Heart left ventricle (tissue), 16 donors: ENCODE measurements around the gene PLEKHO2. TPM values are rescaled to one million over a fixed set of nuclear protein-coding genes. Genes with fewer than 3 reads are reported as not detected.

ENCODE experiments used
- ATAC-seq, 4 donors: fragments of 200-7000 bp; cut with Tn5 transposase; one replicate each; pipeline ENCODE4 v1.9.1; 2020 to 2022; ENCODE audit warnings: moderate library complexity in 4 of 4, mild to moderate bottlenecking in 3 of 4, moderate number of reproducible peaks in 1 of 4
- DNase-seq, 5 donors: peaks; one replicate each; pipeline ENCODE4 v3.0.0-alpha.2; 2020
- H3K27ac ChIP-seq, 12 donors: fragments of 200-600 bp; sonication (generic) in 4 of 12; one replicate each; pipeline versions ENCODE4 v1.5.0 to v1.8.0; 2016 to 2022; ENCODE audit warnings: mild to moderate bottlenecking in 2 of 12
- H3K27me3 ChIP-seq, 9 donors: fragments of 200-600 bp; sonication (generic) in 2 of 9; one replicate each; pipeline versions ENCODE4 v1.5.1 to v1.8.0; 2016 to 2022; ENCODE audit warnings: mild to moderate bottlenecking in 3 of 9
- H3K36me3 ChIP-seq, 9 donors: fragments of 200-600 bp; sonication (generic) in 2 of 9; one replicate each; pipeline versions ENCODE4 v1.5.0 to v1.8.0; 2018 to 2022; ENCODE audit warnings: mild to moderate bottlenecking in 2 of 9
- H3K4me1 ChIP-seq, 12 donors: fragments of 200-600 bp; sonication (generic) in 4 of 12; one replicate each; pipeline versions ENCODE4 v1.5.0 to v1.8.0; 2016 to 2022; ENCODE audit warnings: mild to moderate bottlenecking in 3 of 12
- H3K4me3 ChIP-seq, 12 donors: fragments of 200-600 bp; sonication (generic) in 4 of 12; one replicate each; pipeline versions ENCODE4 v1.5.0 to v1.8.0; 2017 to 2022; ENCODE audit warnings: mild to moderate bottlenecking in 9 of 12, moderate library complexity in 4 of 12
- H3K9me3 ChIP-seq, 12 donors: fragments of 200-600 bp; sonication (generic) in 4 of 12; one replicate each; pipeline versions ENCODE4 v1.5.0 to v1.8.0; 2016 to 2022; ENCODE audit warnings: mild to moderate bottlenecking in 1 of 12
- CTCF ChIP-seq, 12 donors: fragments of 200-600 bp; sonication (generic) in 4 of 12; IDR thresholded peaks; one replicate each; pipeline versions ENCODE4 v1.5.0 to v1.8.0; 2018 to 2022; ENCODE audit warnings: antibody characterized with exemption in 12 of 12, mild to moderate bottlenecking in 5 of 12
- POLR2A ChIP-seq, 2 donors: fragments of 450-650 bp; IDR thresholded peaks; one replicate each; pipeline ENCODE4 v1.6.1; 2017; ENCODE audit warnings: antibody characterized with exemption in 2 of 2, mild to moderate bottlenecking in 2 of 2, moderate library complexity in 2 of 2
- WGBS, 4 donors: extraction: QIAGEN DNeasy Blood & Tissue Kit in 2 of 4; methylation state at CpG; one replicate each; pipeline versions ENCODE4 v1.1.5 to v1.1.7; 2013 to 2018; 5-methylcytosine and 5-hydroxymethylcytosine counted together
- intact Hi-C, 10 donors: fragments of 100-400 bp; cut with DNase I; formaldehyde crosslinking; loops; one replicate each; pipeline versions ENCODE4 v1.11.1 to v1.14.2; 2022
- polyA plus RNA-seq, 2 donors: library from polyadenylated mRNA; stranded (reverse); fragments of 200-250 nt; gene quantifications; one replicate each; pipeline ENCODE4 v1.2.3, GENCODE V29; 2013
- total RNA-seq, 9 donors: library from RNA; depleted of rRNA in 2 of 9; stranded (reverse); fragments of >200 nt in 2 of 9; fragmentation: NEBNext Ultra II Directional in 3 of 9; extraction: Animal tissue kit (Norgen Biotek cat#: 25700) in 3 of 9; gene quantifications; one replicate each; pipeline versions ENCODE4 v1.1.0 to v1.2.4, GENCODE V29; 2016 to 2023
- donor health status: ischemic (EF 13 %, LVEDD 7.1; RV severe dilation, severe dysfunction).
- donor health status: healthy with polysubstance abuse.
- donor health status: DM: no; HTN: yes; CAD: no.
- donor health status: DM: no; HTN: no; CAD: no.
- donor health status: ischemic (EF 25% LVEDD 6.9; RV normal size, moderate dysfunction).
- donor health status: ischemic (EF 25% LVEDD 5.7; RV mildly dilated, moderate dysfunction).
- donor health status: healthy.
- donor health status: DM: yes; HTN: yes; CAD: no.
- donor health status: ischemic (EF 35%, LVEDD 5.7; RV mildly dilated, moderate dysfunction).
- donor health status: nonischemic (EF 11% LVEDD 7.7; RV severe dilation, severe dysfunction).
- donor health status: DM: yes; HTN: yes; CAD: no.
- donor health status: PGD.
- donor health status: ischemic (EF 29% LVEDD 5.4; RV normal size, mild dysfunction).
- donor health status: nonischemic (EF 23%, LVEDD 6.1; RV moderate dilation, normal function).

The PLEKHO2 gene
- total and polyA plus RNA-seq, 11 donors, result 5.3 to 50.8 (median 9.2) TPM

DNA sequence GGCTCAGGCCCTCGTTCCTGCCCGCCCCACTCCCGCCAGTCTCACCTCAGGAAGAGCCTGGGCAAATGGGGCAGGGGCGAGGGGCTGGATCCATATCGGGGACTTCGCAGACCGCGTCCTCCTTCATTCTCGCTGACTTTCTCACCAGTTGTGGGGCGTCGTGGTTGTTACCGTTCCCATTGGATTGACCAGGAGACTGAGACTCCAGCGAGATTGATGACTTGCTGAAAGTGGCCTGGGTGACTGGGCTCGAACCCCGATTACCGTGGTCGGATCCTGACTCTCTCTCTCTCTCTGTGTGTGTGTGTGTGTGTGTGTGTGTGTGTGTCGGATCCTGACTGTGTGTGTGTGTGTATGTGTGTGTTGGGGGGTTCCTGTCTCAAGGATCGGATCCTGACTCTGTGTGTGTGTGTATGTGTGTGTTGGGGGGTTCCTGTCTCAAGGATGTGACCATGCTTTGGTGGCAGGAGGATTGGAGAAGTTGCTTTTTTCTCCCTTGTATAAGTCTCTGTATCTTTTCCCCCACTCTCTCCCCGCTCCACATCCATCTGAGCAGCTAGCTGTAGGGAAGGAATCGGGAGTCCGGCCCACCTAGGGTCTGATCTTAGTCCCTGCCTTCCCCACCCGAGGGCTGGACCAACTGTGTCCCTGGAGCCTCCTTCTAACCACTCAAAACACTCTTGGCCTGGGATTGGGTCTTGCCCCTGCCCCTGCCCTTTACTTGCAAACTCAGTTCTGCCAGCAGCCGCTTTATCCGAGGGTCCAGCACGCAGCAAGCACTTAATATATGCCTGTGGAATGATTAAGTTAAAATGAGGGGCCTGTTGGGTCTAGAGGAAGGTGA lies 603 bp downstream of the PLEKHO2 start:
- intact Hi-C loops, result loop anchor here in 7 of 10 donors (2.0 to 5.0 kb wide), 4 partner anchors 50 to 145 kb away; partner anchors contain the start of gene SPG21 (in 1 of the 7)
- TF ChIP-seq POLR2A (IDR thresholded peaks at IDR 0.05), result no peak
- TF ChIP-seq CTCF (IDR thresholded peaks at IDR 0.05), result no peak
- H3K4me3 ChIP-seq, result peak overlapping the region; percentile 86 to 100 (median 97)
- peak overlapping the region; percentile 89 to 98 (median 96) for H3K27ac ChIP-seq
- peaks cover 0 to 28% (median 0%) of the 10 kb centered on the region in 9 donors for H3K36me3 ChIP-seq
- WGBS, 4 donors, result 13 to 30% (median 15%) methylated on average over 15 to 26 of the region's 26 CpGs
- no peaks in the 10 kb centered on the region for H3K9me3 ChIP-seq
- ATAC-seq (peak in 1 of 4 donors; percentile 3), DNase-seq (peak in 2 of 5 donors; percentile 65 to 69)
- no peaks in the 10 kb centered on the region for H3K27me3 ChIP-seq
- peaks cover 6 to 64% (median 43%) of the 10 kb centered on the region in 12 donors for H3K4me1 ChIP-seq

- Histone ChIP-seq H3K4me3 (peak overlapping the region; percentile 86 to 100 (median 97)), H3K36me3 (peaks cover 0 to 35% (median 0%) of the 10 kb centered on the region in 9 donors), H3K9me3 (no peaks in the 10 kb centered on the region), H3K4me1 (peaks cover 6 to 67% (median 50%) of the 10 kb centered on the region in 12 donors), H3K27ac (peak overlapping the region; percentile 48 to 98 (median 96)), H3K27me3 (no peaks in the 10 kb centered on the region)
- ATAC-seq (peak; percentile 12 to 50 (median 40)), DNase-seq (peak; percentile 67 to 79 (median 79))
- WGBS, 4 donors, result 37 to 46% (median 43%) methylated on average over 7 of the region's 7 CpGs
- intact Hi-C loops, result loop anchor here in 7 of 10 donors (2.0 to 5.0 kb wide), 4 partner anchors 49 to 144 kb away; partner anchors contain the start of gene SPG21 (in 1 of the 7)
- TF ChIP-seq POLR2A (IDR thresholded peaks at IDR 0.05) (peak in 1 of 2 donors; percentile 31), CTCF (IDR thresholded peaks at IDR 0.05) (no peak)
These were observed 1.4 kb downstream of the PLEKHO2 start for GRCh38 chr15:64842986-64843561.

GRCh38 chr15:64843991-64844390 lies 2.3 kb downstream of the PLEKHO2 start:
- WGBS, 4 donors, result 60 to 73% (median 68%) methylated on average over 4 of the region's 4 CpGs
- ATAC-seq (no peak), DNase-seq (no peak)
- TF ChIP-seq CTCF (IDR thresholded peaks at IDR 0.05) (no peak), POLR2A (IDR thresholded peaks at IDR 0.05) (no peak)
- H3K4me3 ChIP-seq, result peak overlapping the region in 11 of 12 donors; percentile 14 to 100 (median 98)
- intact Hi-C loops, result loop anchor here in 7 of 10 donors (2.0 to 5.0 kb wide), 4 partner anchors 48 to 143 kb away; partner anchors contain the start of gene SPG21 (in 1 of the 7)
- H3K9me3 ChIP-seq, result no peaks in the 10 kb centered on the region
- peaks cover 6 to 71% (median 50%) of the 10 kb centered on the region in 12 donors for H3K4me1 ChIP-seq
- H3K36me3 ChIP-seq, result peaks cover 0 to 44% (median 6%) of the 10 kb centered on the region in 9 donors
- peak overlapping the region in 10 of 12 donors; percentile 80 to 98 (median 96) for H3K27ac ChIP-seq
- no peaks in the 10 kb centered on the region for H3K27me3 ChIP-seq
